CD14-positive monocyte (primary cell): Measurements from ENCODE around the gene ATP6V0A1. TPM values are rescaled to one million over a fixed set of nuclear protein-coding genes. Genes with fewer than 3 reads are reported as not detected.
"Not testable (repeated sequence)": the region's sequence is repeated elsewhere in the genome, so short reads cannot be mapped to it uniquely, and the experiment has no call there.

ENCODE experiments used
- DNase-seq, 3 donors: peaks; one replicate each; pipeline ENCODE4 v3.0.0-alpha.2; 2011 to 2022
- H2AFZ ChIP-seq: 2 replicates; pipeline ENCODE4 v1.6.0; 2012; ENCODE audit warnings: mild to moderate bottlenecking, low read depth, low read length, inconsistent platforms; ENCODE audit not compliant: insufficient read depth, poor library complexity, severe bottlenecking
- H3K27ac ChIP-seq, 2 donors: 1 replicate in 1 of 2; 2 replicates in 1 of 2; pipeline ENCODE4 v1.5.1; 2012 to 2013; ENCODE audit warnings: low read length in 2 of 2, control low read depth in 1 of 2, inconsistent platforms in 1 of 2, low read depth in 1 of 2, mild to moderate bottlenecking in 1 of 2
- H3K27me3 ChIP-seq, 2 donors: one replicate each; pipeline versions ENCODE4 v1.6.0 to v1.6.1; 2011 to 2013; ENCODE audit warnings: low read length in 2 of 2; ENCODE audit not compliant: control insufficient read depth in 2 of 2, insufficient read depth in 2 of 2
- H3K36me3 ChIP-seq, 2 donors: replicated peaks in 1 of 2; 1 replicate in 1 of 2; 2 replicates in 1 of 2; pipeline versions ENCODE4 v1.5.1 to v1.6.1; 2012 to 2013; ENCODE audit warnings: low read length in 2 of 2, control low read depth in 1 of 2, inconsistent platforms in 1 of 2, mild to moderate bottlenecking in 1 of 2; ENCODE audit not compliant: insufficient read depth in 2 of 2, control insufficient read depth in 1 of 2
- H3K4me1 ChIP-seq, 2 donors: 1 replicate in 1 of 2; 2 replicates in 1 of 2; pipeline versions ENCODE4 v1.5.1 to v1.6.1; 2012 to 2013; ENCODE audit warnings: low read length in 2 of 2, control low read depth in 1 of 2, inconsistent platforms in 1 of 2, mild to moderate bottlenecking in 1 of 2, moderate library complexity in 1 of 2; ENCODE audit not compliant: insufficient read depth in 2 of 2, control insufficient read depth in 1 of 2
- H3K4me2 ChIP-seq: replicated peaks from 2 replicates; pipeline ENCODE3; 2012; ENCODE audit warnings: low read length, moderate library complexity, mild to moderate bottlenecking; ENCODE audit not compliant: poor library complexity, severe bottlenecking; ENCODE audit errors: extremely low read depth
- H3K4me3 ChIP-seq, 3 experiments: fragments of 200-600 bp in 1 of 3; sonication (generic) in 1 of 3; replicated peaks in 1 of 3; 1 replicate in 2 of 3; 2 replicates in 1 of 3; pipeline ENCODE4 v1.5.1; 2011 to 2013; ENCODE audit warnings: low read length in 3 of 3, mild to moderate bottlenecking in 3 of 3, control low read depth in 2 of 3, low read depth in 2 of 3, inconsistent platforms in 1 of 3, moderate library complexity in 1 of 3
- H3K79me2 ChIP-seq: 2 replicates; pipeline ENCODE4 v1.6.0; 2012; ENCODE audit warnings: mild to moderate bottlenecking, control low read depth, inconsistent platforms, low read length, moderate library complexity; ENCODE audit not compliant: insufficient read depth
- H3K9ac ChIP-seq: 2 replicates; pipeline ENCODE4 v1.6.0; 2017; ENCODE audit warnings: low read length, mild to moderate bottlenecking; ENCODE audit not compliant: insufficient read depth, poor library complexity, severe bottlenecking
- H3K9me3 ChIP-seq, 2 donors: replicated peaks in 1 of 2; 1 replicate in 1 of 2; 2 replicates in 1 of 2; pipeline versions ENCODE4 v1.5.1 to v1.6.1; 2012 to 2013; ENCODE audit warnings: low read length in 2 of 2, control low read depth in 1 of 2; ENCODE audit not compliant: control insufficient read depth in 1 of 2, insufficient read depth in 1 of 2
- H4K20me1 ChIP-seq: 2 replicates; pipeline ENCODE4 v1.6.0; 2012; ENCODE audit warnings: mild to moderate bottlenecking, low read length, control low read depth, moderate library complexity; ENCODE audit not compliant: insufficient read depth
- H3K27ac Mint-ChIP-seq, 7 donors: one replicate each; pipeline ENCODE4 v1.8.0; 2020; ENCODE audit warnings: mild to moderate bottlenecking in 7 of 7, mixed read lengths in 7 of 7, moderate library complexity in 6 of 7, inconsistent platforms in 2 of 7
- H3K27me3 Mint-ChIP-seq, 3 donors: one replicate each; pipeline ENCODE4 v1.8.0; 2021 to 2022; ENCODE audit warnings: low read depth in 3 of 3, mild to moderate bottlenecking in 3 of 3, mixed read lengths in 3 of 3, moderate library complexity in 3 of 3, inconsistent platforms in 1 of 3
- H3K36me3 Mint-ChIP-seq, 2 donors: one replicate each; pipeline ENCODE4 v1.8.0; 2020; ENCODE audit warnings: mixed read lengths in 2 of 2, inconsistent platforms in 1 of 2, mild to moderate bottlenecking in 1 of 2
- H3K4me1 Mint-ChIP-seq: one replicate; pipeline ENCODE4 v1.8.0; 2020; ENCODE audit warnings: mild to moderate bottlenecking, mixed read lengths
- H3K4me3 Mint-ChIP-seq, 2 donors: one replicate each; pipeline ENCODE4 v1.8.0; 2020; ENCODE audit warnings: mild to moderate bottlenecking in 2 of 2, mixed read lengths in 2 of 2, moderate library complexity in 1 of 2
- H3K9me3 Mint-ChIP-seq, 7 donors: one replicate each; pipeline ENCODE4 v1.8.0; 2020 to 2022; ENCODE audit warnings: mixed read lengths in 7 of 7, mild to moderate bottlenecking in 6 of 7, moderate library complexity in 6 of 7, inconsistent platforms in 2 of 7
- CTCF ChIP-seq: fragments of 200-600 bp; IDR thresholded peaks from one replicate; pipeline ENCODE4 v1.8.0; 2022; ENCODE audit warnings: antibody characterized with exemption, mild to moderate bottlenecking
- WGBS: methylation state at CpG from one replicate; pipeline ENCODE4 v1.1.5; 2013; ENCODE audit warnings: missing lambda C conversion rate; ENCODE audit not compliant: insufficient coverage; 5-methylcytosine and 5-hydroxymethylcytosine counted together
- intact Hi-C, 2 donors: fragments of 100-400 bp; cut with micrococcal nuclease; formaldehyde crosslinking; loops; one replicate each; pipeline versions ENCODE4 v1.15.0 to v1.15.1; 2023
- polyA plus RNA-seq, 3 donors: library from polyadenylated mRNA; depleted of rRNA in 1 of 3; unstranded in 2 of 3; stranded (reverse) in 1 of 3; fragments of 300-500 nt in 2 of 3; fragments of >200 nt in 1 of 3; fragmentation: Illumina TruSeq in 2 of 3; gene quantifications; 1 replicate in 2 of 3; 2 replicates in 1 of 3; pipeline ENCODE4 v1.2.3, GENCODE V29; 2012 to 2021

Gene ATP6V0A1
- polyA plus RNA-seq, 3 donors, result 36.1 to 126 (median 55.1) TPM

- Histone ChIP-seq H3K36me3 (no peaks in the 10 kb centered on the region), H3K9ac (no peak overlapping the region), H3K4me1 (peaks cover 19 to 31% of the 10 kb centered on the region in 2 donors), H3K79me2 (no peaks in the 10 kb centered on the region), H2AFZ (peak overlapping the region; percentile 38), H3K27me3 (peaks cover 2 to 8% of the 10 kb centered on the region in 2 donors), H3K27ac (no peak overlapping the region), H3K4me3 (peak overlapping the region in 1 of 3 experiments; percentile 26), H3K9me3 (no peaks in the 10 kb centered on the region), H3K4me2 (peak overlapping the region; percentile 45), H4K20me1 (no peaks in the 10 kb centered on the region)
- peaks cover 0 to 4% (median 0%) of the 10 kb centered on the region in 7 donors for H3K9me3 Mint-ChIP-seq
- peak overlapping the region in 1 of 2 donors; percentile 62 for H3K4me3 Mint-ChIP-seq
- H3K36me3 Mint-ChIP-seq, result peaks cover 0 to 2% of the 10 kb centered on the region in 2 donors
- H3K4me1 Mint-ChIP-seq, result peaks cover 19% of the 10 kb centered on the region
- intact Hi-C loops, result no loop called here
- DNase-seq, result no peak
- peaks cover 10 to 24% (median 15%) of the 10 kb centered on the region in 3 donors for H3K27me3 Mint-ChIP-seq
- 7% methylated on average over 2 of the region's 7 CpGs for WGBS
- H3K27ac Mint-ChIP-seq, result peak overlapping the region in 1 of 7 donors; percentile 43
- no peak for TF ChIP-seq CTCF
Measured at GRCh38 chr17:42414704-42415409, 43.8 kb upstream of the ATP6V0A1 start.

GRCh38 chr17:42417981-42418380 lies 40.7 kb upstream of the ATP6V0A1 start:
- H3K27ac ChIP-seq, H3K4me2 ChIP-seq, H3K79me2 ChIP-seq, H3K9ac ChIP-seq, H4K20me1 ChIP-seq, H3K4me3 ChIP-seq, intact Hi-C loops, H3K36me3 ChIP-seq, H2AFZ ChIP-seq: not testable (repeated sequence)
- peak overlapping the region in 3 of 7 donors; percentile 60 to 68 (median 62) for H3K27ac Mint-ChIP-seq
- peaks cover 34% of the 10 kb centered on the region for H3K4me1 Mint-ChIP-seq
- peak overlapping the region in 1 of 2 donors; percentile 42 for H3K4me3 Mint-ChIP-seq
- Histone ChIP-seq H3K4me1 (peaks cover 32 to 52% of the 10 kb centered on the region in 2 donors), H3K9me3 (peaks cover 0 to 13% of the 10 kb centered on the region in 2 donors), H3K27me3 (peaks cover 28 to 39% of the 10 kb centered on the region in 2 donors)
- WGBS, result no CpG with 5 or more reads among the region's 5 CpGs
- H3K27me3 Mint-ChIP-seq, result peaks cover 38 to 51% (median 41%) of the 10 kb centered on the region in 3 donors
- peak; percentile 45 to 81 (median 69) for DNase-seq
- peaks cover 5 to 11% of the 10 kb centered on the region in 2 donors for H3K36me3 Mint-ChIP-seq
- peaks cover 0 to 22% (median 8%) of the 10 kb centered on the region in 7 donors for H3K9me3 Mint-ChIP-seq
